ENCODE measurements around the gene OR14A16. TPM values are rescaled to one million over a fixed set of nuclear protein-coding genes. Genes with fewer than 3 reads are reported as not detected.

OR14A16 gene
- total RNA-seq: not detected

GRCh38 chr1:247824023-247824422 is at the start of gene OR14A16:
Gene OR14A16 (minus strand): TSS chr1:247824119. CDS start chr1:247815729, 8,390 bp downstream.
- DNase-seq (ENCODE audit: low read depth in 2 of 3, low spot score in 2 of 3): no peak

DNA sequence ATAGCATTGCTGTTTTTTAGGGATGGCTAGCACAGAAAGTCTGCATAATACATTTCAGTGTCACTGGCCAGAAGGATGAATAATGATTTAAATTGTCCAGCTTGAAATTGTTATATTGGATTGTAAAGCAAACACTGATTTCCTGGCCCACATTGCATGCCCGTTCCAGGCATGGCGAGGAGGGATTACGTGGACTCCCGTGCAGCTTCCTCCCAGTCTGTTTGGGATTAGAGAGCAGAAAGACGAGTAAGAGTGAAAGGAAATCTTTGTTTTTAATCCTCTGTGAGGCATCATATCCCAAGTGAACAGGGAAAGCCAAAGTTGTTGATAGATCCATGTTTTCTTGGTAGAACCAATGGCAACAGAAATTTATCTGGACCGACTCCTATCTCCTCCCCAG is 41.5 kb upstream of the OR14A16 start:
- no peak for DNase-seq (ENCODE audit: low read depth in 2 of 3, low spot score in 2 of 3)

GRCh38 chr1:247864644-247865043 is 40.7 kb upstream of the OR14A16 start:
- no peak for DNase-seq (ENCODE audit: low read depth in 2 of 3, low spot score in 2 of 3)

- no peak for DNase-seq (ENCODE audit: low read depth in 2 of 3, low spot score in 2 of 3)
Observed at GRCh38 chr1:247862756-247863155, 38.8 kb upstream of the OR14A16 start.

DNA sequence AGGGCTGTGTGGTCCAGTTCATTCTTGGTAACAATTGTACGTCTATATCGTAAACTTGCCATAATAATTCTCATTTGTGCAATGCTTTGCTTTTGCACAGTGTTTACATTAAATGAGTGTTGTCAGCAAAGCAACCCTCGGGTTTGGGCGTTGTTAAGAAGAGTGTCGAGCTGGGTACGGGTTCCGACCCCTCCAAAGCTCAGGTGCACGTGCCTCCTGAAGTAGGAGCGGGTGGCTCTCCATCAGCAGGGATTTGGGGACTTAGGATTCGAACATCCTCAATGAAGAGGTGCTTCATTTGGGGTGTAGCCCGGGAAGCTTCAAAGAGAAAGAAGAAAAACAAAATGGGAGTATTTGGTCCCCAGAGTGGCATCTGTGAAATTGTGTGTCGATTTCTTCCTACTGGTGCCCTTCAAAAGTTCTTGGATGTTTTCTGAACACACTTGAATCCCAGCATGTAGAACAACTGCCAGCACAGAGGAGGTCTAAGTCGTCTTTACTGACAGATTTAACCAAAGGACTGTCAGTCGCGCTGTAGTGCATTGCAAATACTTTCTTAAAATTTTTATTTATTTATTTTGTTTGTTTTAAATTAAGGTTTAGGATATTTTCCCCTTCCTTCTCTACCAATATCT is 34.2 kb upstream of the OR14A16 start:
- peak in 1 of 3 donors; percentile 37 for DNase-seq (ENCODE audit: low read depth in 2 of 3, low spot score in 2 of 3)

GRCh38 chr1:247857069-247857984 is 33.4 kb upstream of the OR14A16 start, which contains the start of gene TRIM58:
Gene TRIM58 (plus strand): TSS chr1:247857187. CDS start chr1:247857247, 60 bp downstream.
- DNase-seq (ENCODE audit: low read depth in 2 of 3, low spot score in 2 of 3): peak in 2 of 3 donors; percentile 83 to 84

- DNase-seq (ENCODE audit: low read depth in 2 of 3, low spot score in 2 of 3): no peak
Observed at GRCh38 chr1:247855911-247856310, 32.0 kb upstream of the OR14A16 start.

DNA sequence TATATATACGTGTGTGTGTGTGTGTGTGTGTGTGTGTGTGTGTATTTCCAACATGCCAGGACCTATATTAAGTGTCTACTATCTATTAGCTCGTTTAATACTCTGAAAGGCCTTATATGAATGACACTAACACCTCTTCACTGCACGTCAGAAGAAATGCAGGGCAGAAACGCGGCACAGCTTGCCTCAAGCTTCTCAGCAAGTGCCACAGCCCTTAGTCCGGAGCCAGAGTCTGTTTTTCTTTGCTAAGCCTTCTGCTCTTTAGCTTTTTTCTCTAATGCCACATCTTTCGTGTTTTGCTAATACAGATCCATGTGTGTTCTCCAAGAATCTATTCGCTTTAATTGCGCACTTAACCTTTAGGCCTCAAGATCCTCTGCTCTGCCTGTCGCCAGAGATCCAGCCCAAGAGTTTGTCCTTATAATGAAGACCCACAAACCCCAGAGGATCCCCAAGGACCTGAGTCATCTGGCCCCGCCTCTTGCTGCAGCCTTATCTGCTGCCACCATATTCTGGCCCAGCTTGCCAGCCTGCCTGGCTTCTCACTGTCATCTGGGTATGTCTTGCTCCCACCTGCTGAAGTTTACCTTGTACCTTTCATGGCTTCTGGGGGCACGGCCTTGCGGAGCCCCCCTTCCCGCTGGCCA is 31.1 kb upstream of the OR14A16 start:
- peak in 2 of 3 donors; percentile 67 to 77 for DNase-seq (ENCODE audit: low read depth in 2 of 3, low spot score in 2 of 3)

GRCh38 chr1:247849616-247850015 is 25.7 kb upstream of the OR14A16 start:
- no peak for DNase-seq (ENCODE audit: low read depth in 2 of 3, low spot score in 2 of 3)

- DNase-seq (ENCODE audit: low read depth in 2 of 3, low spot score in 2 of 3): no peak
Observed at GRCh38 chr1:247848346-247848745, 24.4 kb upstream of the OR14A16 start.

- no peak for DNase-seq (ENCODE audit: low read depth in 2 of 3, low spot score in 2 of 3)
Observed at GRCh38 chr1:247845693-247846017, 21.7 kb upstream of the OR14A16 start.

- DNase-seq (ENCODE audit: low read depth in 2 of 3, low spot score in 2 of 3): no peak
Observed at GRCh38 chr1:247845011-247845692, 21.2 kb upstream of the OR14A16 start.

DNA sequence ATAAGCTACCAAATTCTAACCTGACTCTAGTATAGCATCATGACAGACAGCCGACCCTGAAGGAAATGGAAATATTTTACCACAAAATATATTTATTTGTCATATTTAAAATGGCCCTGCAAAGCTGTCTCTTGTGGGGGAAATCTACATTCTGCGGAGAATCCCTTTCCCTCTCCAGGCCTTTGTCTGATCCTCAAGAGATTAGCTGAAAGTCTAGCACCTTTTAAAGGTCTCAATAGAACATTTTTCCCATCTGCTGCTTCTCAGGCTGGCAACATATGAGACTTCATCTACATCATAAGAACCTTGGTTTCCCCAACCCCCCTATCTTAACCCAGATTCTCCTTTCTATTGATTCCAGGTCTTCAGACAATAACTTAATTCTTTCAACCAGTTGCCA is 19.5 kb upstream of the OR14A16 start:
- no peak for DNase-seq (ENCODE audit: low read depth in 2 of 3, low spot score in 2 of 3)

DNA sequence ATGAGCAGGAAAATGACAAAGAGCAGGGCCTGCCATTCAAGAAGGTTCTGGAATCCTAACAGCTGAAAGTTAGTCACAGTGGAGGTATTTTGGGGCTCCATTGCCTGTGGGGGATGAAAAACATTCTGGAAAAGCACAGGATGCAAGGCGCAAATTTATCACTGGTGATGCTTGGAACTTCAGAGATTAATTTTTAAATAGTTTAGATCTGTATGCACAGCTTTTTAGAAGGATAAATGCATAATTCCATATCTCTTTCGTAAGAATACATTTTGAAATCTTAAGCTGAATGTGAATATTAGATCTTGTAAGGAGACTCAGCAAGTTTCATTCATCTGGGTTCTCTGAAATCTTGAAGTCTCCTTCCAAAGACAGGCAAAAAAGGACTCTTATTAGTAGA is 17.9 kb upstream of the OR14A16 start, which contains the start of gene OR11L1:
OR11L1 (minus strand) TSS at position 101 of the 400 bp plus-strand sequence; CDS start at position 101, 0 bp downstream.
- no peak for DNase-seq (ENCODE audit: low read depth in 2 of 3, low spot score in 2 of 3)

DNA sequence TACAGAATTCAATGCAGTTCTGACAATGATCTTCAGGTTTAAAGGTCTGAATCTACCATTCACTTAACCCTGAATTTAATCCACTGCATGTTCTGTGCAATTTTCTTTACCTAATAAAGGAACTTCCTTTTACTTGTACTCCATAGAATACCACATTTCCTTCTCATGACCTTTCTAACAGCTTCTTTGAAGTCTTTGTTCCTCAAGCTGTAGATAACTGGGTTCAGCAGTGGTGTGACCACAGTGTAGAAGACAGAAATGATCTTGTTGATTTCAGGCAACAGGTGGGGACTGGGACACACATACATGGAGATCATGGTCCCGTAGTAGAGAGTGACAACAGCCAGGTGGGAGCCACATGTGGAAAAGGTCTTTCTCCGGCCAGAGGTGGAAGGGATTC is 16.9 kb upstream of the OR14A16 start:
- DNase-seq (ENCODE audit: low read depth in 2 of 3, low spot score in 2 of 3): peak in 1 of 3 donors; percentile 50

DNA sequence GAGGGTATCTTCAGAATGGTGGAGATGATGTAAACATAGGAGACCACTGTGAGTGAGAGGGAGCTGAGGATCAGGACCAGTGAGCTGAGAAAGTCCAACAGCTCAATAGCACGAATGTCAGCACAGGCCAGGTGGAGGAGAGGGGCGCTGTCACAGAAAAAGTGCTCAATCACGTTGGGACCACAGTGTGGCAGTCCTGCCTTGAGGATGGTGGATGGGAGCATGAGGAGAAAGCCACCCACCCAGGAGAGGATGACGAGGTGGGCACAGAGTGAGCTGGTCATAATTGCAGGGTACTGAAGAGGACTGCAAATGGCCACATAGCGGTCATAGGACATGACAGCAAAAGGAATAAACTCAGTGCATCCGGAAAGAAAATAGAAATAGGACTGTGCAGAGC is 9.7 kb upstream of the OR14A16 start:
- DNase-seq (ENCODE audit: low read depth in 2 of 3, low spot score in 2 of 3): no peak

GRCh38 chr1:247829656-247830055 is 5.7 kb upstream of the OR14A16 start:
- no peak for DNase-seq (ENCODE audit: low read depth in 2 of 3, low spot score in 2 of 3)

- DNase-seq (ENCODE audit: low read depth in 2 of 3, low spot score in 2 of 3): peak in 1 of 3 donors; percentile 2
Observed at GRCh38 chr1:247825362-247825761, 1.4 kb upstream of the OR14A16 start.

- no peak for DNase-seq (ENCODE audit: low read depth in 2 of 3, low spot score in 2 of 3)
Observed at GRCh38 chr1:247822060-247822459, 1.9 kb downstream of the OR14A16 start.

DNA sequence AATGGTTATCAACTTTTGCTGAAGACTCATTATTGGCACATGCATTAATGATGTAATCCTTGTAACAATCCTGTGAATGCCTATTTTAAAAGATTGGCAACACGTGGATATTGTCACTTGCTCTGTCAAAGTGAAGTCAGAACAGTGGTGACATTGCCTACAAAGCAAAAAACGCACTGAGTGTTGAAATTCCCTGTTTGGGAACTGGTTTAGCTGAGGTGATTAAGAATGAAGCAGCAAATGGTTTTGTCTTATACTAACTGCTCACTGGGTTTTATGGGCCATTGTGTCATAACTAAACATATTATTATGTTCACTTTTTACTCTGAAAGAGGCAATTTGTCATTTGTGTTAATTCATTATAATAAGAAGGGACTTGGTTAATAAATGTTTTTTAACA is 11.3 kb downstream of the OR14A16 start:
- DNase-seq (ENCODE audit: low read depth in 2 of 3, low spot score in 2 of 3): no peak

DNA sequence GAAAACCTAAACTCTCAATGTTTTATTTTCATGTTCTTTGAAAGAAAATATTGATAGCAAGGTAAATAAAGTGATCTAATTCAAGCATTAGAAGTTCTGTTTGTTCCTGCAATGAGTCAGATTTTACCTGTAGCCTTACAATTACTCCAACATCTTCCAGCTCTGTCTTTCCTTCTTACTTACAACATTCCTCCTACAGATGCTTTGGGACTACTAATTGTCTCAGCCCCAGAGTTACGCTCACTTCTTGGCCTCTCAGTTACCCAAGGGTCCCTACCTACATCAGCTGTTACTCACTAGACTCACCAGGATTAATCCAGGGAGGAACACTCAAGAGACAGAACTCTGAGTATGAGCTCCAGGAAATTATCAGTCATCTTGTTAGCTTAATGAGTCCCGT is 26.4 kb downstream of the OR14A16 start:
- DNase-seq (ENCODE audit: low read depth in 2 of 3, low spot score in 2 of 3): no peak

Measured in hematopoietic multipotent progenitor cell (in vitro differentiated cells).